VCaP (cell line): Measurements from ENCODE around the gene MPO.

ENCODE experiments used
- H3K27ac ChIP-seq: fragments of 450-650 bp; 2 replicates; pipeline ENCODE4 v1.5.1; 2017
- TF ChIP-seq, protein P1 (sequence below): fragments of 450-650 bp; conservative IDR thresholded peaks from 2 replicates; pipeline ENCODE4 v1.5.1; 2017; ENCODE audit warnings: mild to moderate bottlenecking, moderate library complexity

The MPO gene

DNA sequence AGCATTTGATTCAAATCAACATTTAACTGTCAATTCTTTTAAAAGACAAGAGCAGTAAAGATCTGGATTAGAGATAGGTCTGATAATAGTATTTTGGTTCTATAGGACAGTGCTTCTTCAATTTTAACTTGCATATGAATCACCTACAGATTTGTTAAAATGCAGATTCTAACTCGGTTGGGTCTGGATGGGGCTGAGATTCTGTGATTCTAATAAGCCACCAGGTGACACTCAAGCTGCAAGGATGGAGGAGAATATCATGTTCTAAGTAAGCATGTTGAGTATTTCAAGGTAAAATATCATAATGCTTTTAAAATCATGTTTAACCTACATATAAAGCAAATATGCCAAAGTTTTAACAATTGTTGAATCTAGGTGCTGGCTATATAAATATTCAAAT is 32.1 kb upstream of the MPO start:
- TF ChIP-seq, protein P1, sequence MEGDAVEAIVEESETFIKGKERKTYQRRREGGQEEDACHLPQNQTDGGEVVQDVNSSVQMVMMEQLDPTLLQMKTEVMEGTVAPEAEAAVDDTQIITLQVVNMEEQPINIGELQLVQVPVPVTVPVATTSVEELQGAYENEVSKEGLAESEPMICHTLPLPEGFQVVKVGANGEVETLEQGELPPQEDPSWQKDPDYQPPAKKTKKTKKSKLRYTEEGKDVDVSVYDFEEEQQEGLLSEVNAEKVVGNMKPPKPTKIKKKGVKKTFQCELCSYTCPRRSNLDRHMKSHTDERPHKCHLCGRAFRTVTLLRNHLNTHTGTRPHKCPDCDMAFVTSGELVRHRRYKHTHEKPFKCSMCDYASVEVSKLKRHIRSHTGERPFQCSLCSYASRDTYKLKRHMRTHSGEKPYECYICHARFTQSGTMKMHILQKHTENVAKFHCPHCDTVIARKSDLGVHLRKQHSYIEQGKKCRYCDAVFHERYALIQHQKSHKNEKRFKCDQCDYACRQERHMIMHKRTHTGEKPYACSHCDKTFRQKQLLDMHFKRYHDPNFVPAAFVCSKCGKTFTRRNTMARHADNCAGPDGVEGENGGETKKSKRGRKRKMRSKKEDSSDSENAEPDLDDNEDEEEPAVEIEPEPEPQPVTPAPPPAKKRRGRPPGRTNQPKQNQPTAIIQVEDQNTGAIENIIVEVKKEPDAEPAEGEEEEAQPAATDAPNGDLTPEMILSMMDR = peak; percentile 21; the same call in 1 of the 2 replicates

DNA sequence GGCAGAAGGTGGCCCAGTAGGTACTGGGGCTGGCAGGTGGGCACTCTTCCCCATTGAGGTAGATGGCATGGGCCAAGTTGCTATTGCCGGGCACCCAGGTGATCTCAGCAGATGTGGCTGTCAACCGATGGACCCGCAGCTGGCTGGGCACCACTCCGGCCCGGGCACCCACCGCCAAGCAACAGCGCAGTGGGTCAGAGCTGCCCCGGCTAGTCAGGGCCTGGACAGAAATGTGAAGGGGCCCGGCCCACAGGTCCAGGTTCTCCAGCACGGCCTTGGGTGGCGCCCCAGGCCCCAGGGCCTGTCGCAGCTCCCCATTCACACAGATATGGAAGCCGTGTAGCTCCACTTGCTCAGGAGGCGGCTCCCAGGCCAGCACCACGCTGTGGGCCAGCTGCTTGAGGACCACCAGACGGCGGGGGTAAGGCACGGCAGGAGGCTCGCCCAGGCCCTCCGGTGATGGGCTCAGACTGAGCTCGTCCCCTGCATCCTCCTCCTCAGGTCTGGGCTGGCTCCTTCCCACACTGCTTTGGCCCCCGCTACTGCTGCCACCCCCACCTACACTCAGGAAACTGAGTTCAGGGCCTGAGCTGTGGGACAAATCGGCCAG is 31.4 kb upstream of the MPO start:
- H3K27ac ChIP-seq = no peak overlapping the region
- TF ChIP-seq, protein P1 = no peak

More for the DNA sequence above, 32.1 kb upstream of the MPO start:
- no peak overlapping the region for H3K27ac ChIP-seq

DNA sequence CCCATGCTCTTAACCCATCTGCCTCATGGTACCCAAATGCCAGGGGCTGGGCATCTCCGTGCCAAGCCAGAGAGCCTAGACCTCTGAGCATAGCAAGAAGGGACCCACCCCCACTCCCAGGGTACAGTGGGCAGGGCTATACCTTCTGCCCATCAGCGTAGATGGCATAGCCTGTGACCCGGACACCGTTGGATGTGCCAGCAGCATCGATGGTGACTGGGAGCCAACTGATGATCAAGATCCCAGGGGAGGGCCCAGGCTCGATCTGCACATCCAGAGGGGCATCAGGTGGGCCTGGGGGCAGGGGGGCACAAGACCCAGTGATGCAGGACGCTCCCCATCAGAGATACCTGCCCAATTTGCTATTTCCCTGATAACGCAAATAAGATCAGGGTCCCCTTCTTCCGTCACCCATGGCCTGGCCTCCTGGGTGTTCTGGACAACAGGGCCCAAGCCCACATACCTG is 30.7 kb upstream of the MPO start:
- TF ChIP-seq, protein P1 = no peak
- no peak overlapping the region for H3K27ac ChIP-seq

DNA sequence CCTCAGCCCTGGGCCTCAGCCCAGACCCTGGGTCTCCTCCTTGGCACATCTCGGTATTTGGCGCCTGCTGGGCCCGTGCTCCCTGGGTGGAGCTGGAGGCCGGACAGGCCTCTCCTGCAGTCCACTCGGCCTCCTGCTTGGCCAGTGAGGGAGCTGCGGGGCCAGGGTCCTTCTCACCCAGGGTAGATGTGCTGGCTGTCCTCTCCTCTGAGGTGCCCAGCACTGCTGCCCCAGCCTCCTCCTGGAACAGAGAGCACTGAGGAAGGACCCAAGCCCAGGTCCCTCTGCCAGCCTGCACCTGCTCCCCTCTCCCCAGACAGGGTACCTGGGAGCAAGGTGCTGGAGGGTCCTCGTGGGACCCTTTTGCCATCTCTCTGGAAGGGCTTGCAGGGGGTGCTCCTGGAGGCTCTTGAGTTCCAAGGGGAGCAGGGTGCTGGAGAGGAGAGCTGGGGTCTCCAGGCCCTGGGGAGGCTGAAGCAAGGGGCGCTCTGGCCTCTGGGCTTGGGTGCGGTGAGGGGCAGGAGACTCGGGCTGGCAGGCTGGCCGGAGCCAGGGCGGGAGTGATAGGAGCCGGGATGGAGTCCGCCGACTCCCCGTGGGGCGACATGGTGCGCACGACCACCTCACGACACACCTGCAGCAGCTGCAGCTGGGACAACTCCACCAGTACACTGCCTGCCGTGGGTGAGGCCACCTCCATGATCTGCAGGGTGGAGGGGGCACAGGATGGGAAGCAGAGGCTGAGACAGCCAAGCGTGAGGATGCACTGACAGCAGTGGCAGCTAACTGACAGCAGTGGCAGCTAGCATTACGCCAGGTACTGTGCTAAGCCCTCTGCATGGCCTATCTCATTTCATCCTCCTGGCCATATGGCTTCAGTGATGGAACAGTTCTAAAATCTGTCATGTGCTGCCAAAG is 30.0 kb upstream of the MPO start:
- H3K27ac ChIP-seq = no peak overlapping the region
- TF ChIP-seq, protein P1 = no peak

DNA sequence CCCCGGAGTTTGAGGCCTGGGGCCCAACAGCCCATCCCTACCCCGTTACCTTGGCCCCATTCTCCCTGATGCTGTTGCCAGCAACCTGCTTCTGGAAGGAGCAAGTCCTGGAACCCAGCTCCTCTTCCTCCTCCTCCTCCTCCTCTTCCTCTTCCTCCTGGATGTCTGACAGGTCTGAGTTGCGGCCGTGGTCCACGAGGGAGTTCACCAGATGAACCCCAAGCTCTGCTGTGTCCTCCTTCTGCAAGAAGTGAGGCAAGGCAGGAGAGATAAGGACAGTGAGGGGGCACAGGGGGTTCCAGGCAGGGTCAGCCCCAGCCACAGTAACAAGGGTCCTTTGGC is 29.2 kb upstream of the MPO start:
- no peak overlapping the region for H3K27ac ChIP-seq
- TF ChIP-seq, protein P1 = no peak

DNA sequence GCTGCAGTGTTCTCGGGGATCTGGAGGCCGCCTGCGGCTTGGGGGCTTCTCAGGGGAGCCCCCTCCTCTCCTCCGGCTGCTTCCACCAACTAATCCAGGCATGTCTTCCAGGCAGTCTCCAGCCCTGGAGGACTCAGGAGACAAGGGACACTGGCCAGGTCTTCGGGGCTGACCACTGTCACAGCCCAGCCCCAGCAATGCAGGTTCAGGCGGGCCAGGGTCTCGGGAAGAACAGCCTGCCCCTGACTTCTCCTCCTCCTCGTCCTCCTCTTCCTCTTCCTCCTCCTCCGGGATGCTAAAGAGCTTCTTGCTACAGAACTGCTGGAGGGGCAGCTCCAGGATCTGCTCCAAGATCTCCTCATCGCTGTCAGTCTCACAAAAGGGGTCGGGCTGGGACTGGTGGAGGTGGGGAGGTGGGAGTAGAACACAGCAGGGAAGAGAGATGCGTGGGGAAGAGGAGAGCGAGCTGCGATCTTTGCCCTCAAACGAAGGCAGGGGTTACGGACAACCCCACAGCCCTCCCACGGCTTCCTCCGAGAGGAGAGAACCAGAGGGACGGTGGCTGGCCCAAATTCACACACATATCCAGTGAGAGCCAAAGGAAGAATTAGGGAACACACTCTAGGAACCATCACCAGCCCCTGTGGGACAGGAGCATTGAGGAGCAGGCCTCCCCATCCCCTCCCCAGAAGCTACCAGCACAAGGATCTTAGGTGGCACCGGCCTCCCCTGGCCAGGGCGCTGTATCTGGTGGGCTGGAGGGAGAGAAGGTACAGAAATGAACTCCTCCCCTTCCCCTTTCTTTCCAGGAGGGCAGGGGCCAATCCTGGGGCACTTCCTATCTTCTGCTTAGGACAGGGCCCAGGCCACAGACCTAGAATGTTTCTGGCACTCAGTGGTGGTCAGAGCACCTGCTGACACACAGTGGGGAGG is 28.5 kb upstream of the MPO start:
- H3K27ac ChIP-seq = no peak overlapping the region
- TF ChIP-seq, protein P1 = no peak
